Measurements from ENCODE around the gene IFITM2. TPM values are rescaled to one million over a fixed set of nuclear protein-coding genes. Genes with fewer than 3 reads are reported as not detected.

IFITM2 gene
- total and polyA plus RNA-seq, 2 of the 13 experiments (the other 11 are each of a cell fraction or from before 2014, with no cell fraction given) = 13.8 to 267 TPM

DNA sequence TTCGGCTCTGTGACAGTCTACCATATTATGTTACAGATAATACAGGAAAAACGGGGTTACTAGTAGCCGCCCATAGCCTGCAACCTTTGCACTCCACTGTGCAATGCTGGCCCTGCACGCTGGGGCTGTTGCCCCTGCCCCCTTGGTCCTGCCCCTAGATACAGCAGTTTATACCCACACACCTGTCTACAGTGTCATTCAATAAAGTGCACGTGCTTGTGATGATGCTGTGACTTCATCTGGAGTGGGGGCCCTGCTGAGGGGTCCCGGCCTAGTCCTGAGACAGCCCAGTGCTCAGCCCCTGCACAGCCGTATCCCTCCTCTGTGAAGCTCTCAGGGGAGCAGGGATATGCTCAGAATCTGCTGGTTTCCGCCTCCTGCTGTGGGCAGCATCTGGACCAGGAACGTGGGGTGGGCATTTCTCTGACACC lies 7.5 kb downstream of the IFITM2 start:
- Histone ChIP-seq H3K27me3 (ENCODE audit: control insufficient read depth in 1 of 2, insufficient read depth in 2 of 2, low read length in 2 of 2) (no peaks in the 10 kb centered on the region), H3K36me3 (replicated peaks in 1 of 2; ENCODE audit: control insufficient read depth in 1 of 2, insufficient read depth in 2 of 2, low read length in 2 of 2) (no peaks in the 10 kb centered on the region), H3K27ac (ENCODE audit: extremely low read length, insufficient read depth, low read length) (no peak overlapping the region), H3K9me3 (ENCODE audit: low read length) (no peaks in the 10 kb centered on the region), H3K4me3 (replicated peaks in 1 of 3; ENCODE audit: insufficient read depth in 1 of 3, low read depth in 2 of 3, low read length in 3 of 3) (peak overlapping the region in 1 of 3 experiments; percentile 39; a peak in 2 of 6 replicates), H3K9ac (ENCODE audit: insufficient read depth, low read depth, low read length) (no peak overlapping the region), H3K4me2 (ENCODE audit: low read depth, low read length) (peak overlapping the region; percentile 69), H3K4me1 (ENCODE audit: insufficient read depth, low read length) (peaks cover 57% of the 10 kb centered on the region), H2AFZ (ENCODE audit: low read length) (no peak overlapping the region), H3K79me2 (ENCODE audit: insufficient read depth, low read length) (peaks cover 4% of the 10 kb centered on the region), H4K20me1 (ENCODE audit: insufficient read depth, low read length) (no peaks in the 10 kb centered on the region)
- BruUV-seq (replicated peaks) = no TSS peak
- DNase-seq (ENCODE audit: low spot score) = peak; percentile 25
- no peak for FAIRE-seq
- ATAC-seq = peak; percentile 34
- CTCF ChIA-PET (ENCODE audit: low intra/inter-chr PET ratio, low total read pairs) = no interaction called here
- POLR2A ChIA-PET = interaction anchor here (0.8 to 1.6 kb wide), 4 partner anchors 9 to 41 kb away, joined by 5 to 9 read pairs (median 5); no protein-coding TSS in a partner anchor
- 17% methylated on average over 6 of the region's 9 CpGs for WGBS (ENCODE audit: low lambda C conversion rate)
- intact Hi-C loops (cut with micrococcal nuclease; ENCODE audit: unreplicated experiment) (no loop called here), in situ Hi-C loops (cut with HindIII; ENCODE audit: extremely low pct_ligation_motif_present, low pct_unique_long_range_greater_than_20kb) (no loop called here)
- TF ChIP-seq PHF21A (CRISPR knock-in tag; IDR thresholded peaks at IDR 0.05) (0 out of 2 replicates have a peak, but pooled peaks have one; percentile 38), CBX1 (IDR thresholded peaks at IDR 0.05; ENCODE audit: low read depth) (no peak), TAF1 (CRISPR knock-in tag; IDR thresholded peaks at IDR 0.05) (no peak), ZNF253 (CRISPR knock-in tag; IDR thresholded peaks at IDR 0.05; ENCODE audit: borderline replicate concordance) (no peak), BCL6 (CRISPR knock-in tag; IDR thresholded peaks at IDR 0.05) (no peak), THYN1 (CRISPR knock-in tag; IDR thresholded peaks at IDR 0.05; ENCODE audit: borderline replicate concordance, low read depth) (no peak), PRDM4 (CRISPR knock-in tag; IDR thresholded peaks at IDR 0.05; ENCODE audit: borderline replicate concordance) (no peak), ZNF552 (CRISPR knock-in tag; IDR thresholded peaks at IDR 0.05; ENCODE audit: borderline replicate concordance) (no peak), TRAFD1 (CRISPR knock-in tag; IDR thresholded peaks at IDR 0.05; ENCODE audit: borderline replicate concordance) (no peak), DNMT1 (CRISPR knock-in tag; IDR thresholded peaks at IDR 0.05) (no peak), SP2 (CRISPR knock-in tag; IDR thresholded peaks at IDR 0.05) (no peak), ZNF205 (CRISPR knock-in tag; IDR thresholded peaks at IDR 0.05) (no peak), CAMTA2 (CRISPR knock-in tag; IDR thresholded peaks at IDR 0.05; ENCODE audit: borderline replicate concordance) (no peak)
- TF ChIP-seq, protein P1, sequence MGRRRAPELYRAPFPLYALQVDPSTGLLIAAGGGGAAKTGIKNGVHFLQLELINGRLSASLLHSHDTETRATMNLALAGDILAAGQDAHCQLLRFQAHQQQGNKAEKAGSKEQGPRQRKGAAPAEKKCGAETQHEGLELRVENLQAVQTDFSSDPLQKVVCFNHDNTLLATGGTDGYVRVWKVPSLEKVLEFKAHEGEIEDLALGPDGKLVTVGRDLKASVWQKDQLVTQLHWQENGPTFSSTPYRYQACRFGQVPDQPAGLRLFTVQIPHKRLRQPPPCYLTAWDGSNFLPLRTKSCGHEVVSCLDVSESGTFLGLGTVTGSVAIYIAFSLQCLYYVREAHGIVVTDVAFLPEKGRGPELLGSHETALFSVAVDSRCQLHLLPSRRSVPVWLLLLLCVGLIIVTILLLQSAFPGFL (CRISPR knock-in tag; IDR thresholded peaks at IDR 0.05) = no peak
- TF ChIP-seq, protein P2, sequence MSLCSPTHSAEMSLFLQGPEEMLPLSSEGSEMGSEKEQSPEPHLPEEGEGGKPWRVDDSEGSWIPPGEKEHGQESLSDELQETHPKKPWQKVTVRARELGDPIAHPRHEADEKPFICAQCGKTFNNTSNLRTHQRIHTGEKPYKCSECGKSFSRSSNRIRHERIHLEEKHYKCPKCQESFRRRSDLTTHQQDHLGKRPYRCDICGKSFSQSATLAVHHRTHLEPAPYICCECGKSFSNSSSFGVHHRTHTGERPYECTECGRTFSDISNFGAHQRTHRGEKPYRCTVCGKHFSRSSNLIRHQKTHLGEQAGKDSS (CRISPR knock-in tag; IDR thresholded peaks at IDR 0.05; ENCODE audit: borderline replicate concordance, low read depth) = no peak
- TF ChIP-seq, protein P3, sequence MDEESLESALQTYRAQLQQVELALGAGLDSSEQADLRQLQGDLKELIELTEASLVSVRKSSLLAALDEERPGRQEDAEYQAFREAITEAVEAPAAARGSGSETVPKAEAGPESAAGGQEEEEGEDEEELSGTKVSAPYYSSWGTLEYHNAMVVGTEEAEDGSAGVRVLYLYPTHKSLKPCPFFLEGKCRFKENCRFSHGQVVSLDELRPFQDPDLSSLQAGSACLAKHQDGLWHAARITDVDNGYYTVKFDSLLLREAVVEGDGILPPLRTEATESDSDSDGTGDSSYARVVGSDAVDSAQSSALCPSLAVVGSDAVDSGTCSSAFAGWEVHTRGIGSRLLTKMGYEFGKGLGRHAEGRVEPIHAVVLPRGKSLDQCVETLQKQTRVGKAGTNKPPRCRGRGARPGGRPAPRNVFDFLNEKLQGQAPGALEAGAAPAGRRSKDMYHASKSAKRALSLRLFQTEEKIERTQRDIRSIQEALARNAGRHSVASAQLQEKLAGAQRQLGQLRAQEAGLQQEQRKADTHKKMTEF (CRISPR knock-in tag; IDR thresholded peaks at IDR 0.05) = no peak
- TF ChIP-seq, protein P4, sequence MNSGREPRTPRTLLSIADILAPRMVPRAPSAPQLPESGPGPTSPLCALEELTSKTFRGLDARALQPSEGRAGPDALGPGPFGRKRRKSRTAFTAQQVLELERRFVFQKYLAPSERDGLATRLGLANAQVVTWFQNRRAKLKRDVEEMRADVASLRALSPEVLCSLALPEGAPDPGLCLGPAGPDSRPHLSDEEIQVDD (CRISPR knock-in tag; IDR thresholded peaks at IDR 0.05; ENCODE audit: borderline replicate concordance) = no peak

Measured in HepG2 (cell line).